Measurements from ENCODE around the gene RFC5.
A peak's percentile ranks its signal among the peaks of the same experiment; 100 is the strongest.
"Not testable (repeated sequence)": the region's sequence is repeated elsewhere in the genome, so short reads cannot be mapped to it uniquely, and the experiment has no call there.

Gene RFC5

DNA sequence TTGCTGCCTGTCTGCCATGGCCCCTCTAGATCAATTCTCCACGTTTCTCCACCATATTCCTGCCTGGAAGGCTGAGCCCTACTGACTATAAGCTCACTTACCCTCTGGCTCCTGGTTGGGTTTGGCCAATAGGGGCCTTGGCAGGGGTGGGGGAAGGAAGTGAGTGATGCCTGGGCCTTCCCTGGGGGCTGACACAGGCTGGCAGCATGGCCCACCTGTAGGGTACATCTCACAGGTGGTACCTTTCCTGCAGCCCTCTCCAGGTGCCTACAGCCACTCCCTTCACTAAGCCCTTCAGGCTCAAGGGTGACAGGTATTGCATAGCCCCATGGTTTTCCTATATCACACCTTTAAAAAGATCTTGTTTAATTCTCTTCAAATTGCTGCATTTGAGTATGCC lies 3.5 kb downstream of the RFC5 start:
- TF ChIP-seq, protein P1, sequence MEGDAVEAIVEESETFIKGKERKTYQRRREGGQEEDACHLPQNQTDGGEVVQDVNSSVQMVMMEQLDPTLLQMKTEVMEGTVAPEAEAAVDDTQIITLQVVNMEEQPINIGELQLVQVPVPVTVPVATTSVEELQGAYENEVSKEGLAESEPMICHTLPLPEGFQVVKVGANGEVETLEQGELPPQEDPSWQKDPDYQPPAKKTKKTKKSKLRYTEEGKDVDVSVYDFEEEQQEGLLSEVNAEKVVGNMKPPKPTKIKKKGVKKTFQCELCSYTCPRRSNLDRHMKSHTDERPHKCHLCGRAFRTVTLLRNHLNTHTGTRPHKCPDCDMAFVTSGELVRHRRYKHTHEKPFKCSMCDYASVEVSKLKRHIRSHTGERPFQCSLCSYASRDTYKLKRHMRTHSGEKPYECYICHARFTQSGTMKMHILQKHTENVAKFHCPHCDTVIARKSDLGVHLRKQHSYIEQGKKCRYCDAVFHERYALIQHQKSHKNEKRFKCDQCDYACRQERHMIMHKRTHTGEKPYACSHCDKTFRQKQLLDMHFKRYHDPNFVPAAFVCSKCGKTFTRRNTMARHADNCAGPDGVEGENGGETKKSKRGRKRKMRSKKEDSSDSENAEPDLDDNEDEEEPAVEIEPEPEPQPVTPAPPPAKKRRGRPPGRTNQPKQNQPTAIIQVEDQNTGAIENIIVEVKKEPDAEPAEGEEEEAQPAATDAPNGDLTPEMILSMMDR (IDR thresholded peaks at IDR 0.05; ENCODE audit: unreplicated experiment in 3 of 3), result no peak
- peaks cover 47% of the 10 kb centered on the region for H3K36me3 Mint-ChIP-seq (ENCODE audit: low read depth)
- peaks cover 12% of the 10 kb centered on the region for H3K4me1 Mint-ChIP-seq
- H3K9me3 Mint-ChIP-seq, result no peaks in the 10 kb centered on the region
- H3K27ac Mint-ChIP-seq, result no peak overlapping the region
- peak overlapping the region; percentile 44 to 56 (median 50) for H3K4me3 Mint-ChIP-seq
- H3K27me3 Mint-ChIP-seq (ENCODE audit: low read depth), result no peaks in the 10 kb centered on the region

DNA sequence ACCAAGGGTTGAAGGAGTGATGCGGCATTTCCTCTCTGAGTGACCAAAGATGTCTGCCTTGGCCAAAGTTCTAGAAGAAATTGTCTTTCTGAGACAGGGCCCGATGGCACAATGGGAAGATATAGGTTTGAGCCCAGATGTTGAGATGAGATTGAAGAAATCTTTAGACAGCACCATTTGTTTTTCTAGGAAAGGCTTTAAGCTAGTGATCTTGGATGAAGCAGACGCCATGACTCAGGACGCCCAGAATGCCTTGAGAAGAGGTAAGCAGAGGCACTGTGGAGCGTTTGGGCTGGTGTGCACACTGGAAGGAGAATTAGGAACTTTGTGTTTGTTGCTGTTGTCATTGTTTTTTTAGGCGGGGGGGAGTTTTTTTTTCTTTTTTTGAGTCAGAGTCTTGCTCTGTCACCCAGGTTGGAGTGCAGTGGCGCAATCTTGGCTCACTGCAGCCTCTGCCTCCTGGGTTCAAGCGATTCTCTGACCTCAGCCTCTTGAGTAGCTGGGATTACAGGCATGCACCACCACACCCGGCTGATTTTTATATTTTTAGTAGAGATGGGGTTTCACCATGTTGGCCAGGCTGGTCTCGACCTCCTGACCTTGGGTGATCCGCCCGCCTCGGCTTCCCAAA lies 5.7 kb downstream of the RFC5 start:
- H3K27me3 Mint-ChIP-seq (ENCODE audit: low read depth); H3K27ac Mint-ChIP-seq; H3K9me3 Mint-ChIP-seq; H3K4me3 Mint-ChIP-seq; H3K4me1 Mint-ChIP-seq: not testable (repeated sequence)
- H3K36me3 Mint-ChIP-seq (ENCODE audit: low read depth), result peaks cover 64% of the 10 kb centered on the region

DNA sequence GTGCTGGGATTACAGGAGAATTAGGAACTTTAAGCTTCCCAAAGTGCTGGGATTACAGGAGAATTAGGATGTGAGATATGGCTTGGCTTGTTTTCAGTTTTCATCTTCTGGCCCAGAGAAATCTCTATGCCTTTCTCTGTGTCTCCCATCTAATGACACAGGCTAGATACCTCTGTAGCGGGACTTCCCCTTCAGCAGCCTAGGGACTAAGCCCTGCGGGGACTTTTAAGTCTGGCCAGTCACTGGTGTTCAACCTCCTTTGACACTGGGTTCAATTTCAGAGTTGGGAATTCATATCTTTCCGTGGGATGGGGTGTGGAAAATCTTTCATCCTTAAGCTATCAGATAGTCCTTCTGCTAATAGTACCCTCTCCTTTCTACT lies 6.2 kb downstream of the RFC5 start:
- TF ChIP-seq, protein P1 (IDR thresholded peaks at IDR 0.05; ENCODE audit: unreplicated experiment in 3 of 3), result no peak
- no peak overlapping the region for H3K27ac Mint-ChIP-seq
- no peak overlapping the region for H3K4me3 Mint-ChIP-seq
- H3K27me3 Mint-ChIP-seq (ENCODE audit: low read depth), result no peaks in the 10 kb centered on the region
- peaks cover 66% of the 10 kb centered on the region for H3K36me3 Mint-ChIP-seq (ENCODE audit: low read depth)
- H3K9me3 Mint-ChIP-seq, result no peaks in the 10 kb centered on the region
- peaks cover 4% of the 10 kb centered on the region for H3K4me1 Mint-ChIP-seq

DNA sequence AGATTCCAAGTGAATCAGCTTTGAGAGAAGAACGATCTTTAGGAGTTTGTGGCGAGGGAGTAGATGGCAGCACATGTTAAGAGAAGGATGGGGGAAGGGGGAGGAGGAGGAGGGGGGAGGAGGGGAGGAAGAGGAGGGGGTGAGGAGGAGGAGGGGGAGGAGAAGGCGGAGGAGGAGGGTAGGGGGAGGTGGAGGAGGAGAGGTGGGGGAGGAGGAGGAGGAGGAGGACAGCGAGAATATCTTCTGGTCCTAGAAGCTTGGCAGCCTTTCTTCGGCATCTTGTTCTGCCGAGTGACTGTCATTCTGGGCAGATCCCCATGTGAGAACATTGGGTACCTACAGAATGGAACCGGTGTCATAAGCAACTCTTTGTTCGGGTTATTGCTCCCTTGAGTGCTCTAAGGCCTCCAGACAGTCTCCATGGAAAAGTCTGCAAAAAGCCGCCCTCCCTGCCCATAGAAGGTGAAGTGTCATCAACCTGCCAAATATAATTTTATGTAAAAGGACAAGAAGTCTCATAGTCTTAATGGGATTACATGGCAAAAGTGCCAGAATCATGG lies 6.9 kb downstream of the RFC5 start:
- Mint-ChIP-seq H3K27ac (no peak overlapping the region), H3K36me3 (ENCODE audit: low read depth) (peaks cover 69% of the 10 kb centered on the region)

DNA sequence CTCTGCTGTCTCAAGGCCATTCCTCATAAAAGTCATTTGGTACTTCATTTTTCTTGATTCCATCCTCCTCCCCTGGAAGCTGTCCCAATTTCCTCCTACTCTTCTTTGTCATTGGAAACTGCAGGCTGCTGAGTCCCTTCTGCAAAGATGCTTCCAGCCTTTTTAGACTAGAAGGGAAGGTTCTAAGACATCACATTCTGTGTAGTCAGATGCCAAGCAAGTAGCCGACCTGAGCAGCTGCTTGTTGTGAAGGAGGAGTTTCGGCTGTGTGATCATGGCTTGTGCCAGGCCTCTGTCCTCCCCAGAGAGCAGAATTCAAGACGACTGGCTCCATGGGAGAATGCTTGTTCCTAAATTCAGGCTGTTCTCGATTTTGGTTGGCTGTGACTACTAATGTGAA lies 8.7 kb downstream of the RFC5 start:
- TF ChIP-seq, protein P1 (IDR thresholded peaks at IDR 0.05; ENCODE audit: unreplicated experiment in 3 of 3), result no peak
- no peaks in the 10 kb centered on the region for H3K27me3 Mint-ChIP-seq (ENCODE audit: low read depth)
- peaks cover 70% of the 10 kb centered on the region for H3K36me3 Mint-ChIP-seq (ENCODE audit: low read depth)
- no peak overlapping the region for H3K4me3 Mint-ChIP-seq
- H3K9me3 Mint-ChIP-seq, result no peaks in the 10 kb centered on the region
- no peak overlapping the region for H3K27ac Mint-ChIP-seq
- H3K4me1 Mint-ChIP-seq, result no peaks in the 10 kb centered on the region

More for the DNA sequence above, 6.9 kb downstream of the RFC5 start:
- no peaks in the 10 kb centered on the region for H3K9me3 Mint-ChIP-seq
- H3K4me3 Mint-ChIP-seq, result no peak overlapping the region
- TF ChIP-seq, protein P1 (IDR thresholded peaks at IDR 0.05; ENCODE audit: unreplicated experiment in 3 of 3), result no peak
- H3K27me3 Mint-ChIP-seq (ENCODE audit: low read depth), result no peaks in the 10 kb centered on the region
- no peaks in the 10 kb centered on the region for H3K4me1 Mint-ChIP-seq

DNA sequence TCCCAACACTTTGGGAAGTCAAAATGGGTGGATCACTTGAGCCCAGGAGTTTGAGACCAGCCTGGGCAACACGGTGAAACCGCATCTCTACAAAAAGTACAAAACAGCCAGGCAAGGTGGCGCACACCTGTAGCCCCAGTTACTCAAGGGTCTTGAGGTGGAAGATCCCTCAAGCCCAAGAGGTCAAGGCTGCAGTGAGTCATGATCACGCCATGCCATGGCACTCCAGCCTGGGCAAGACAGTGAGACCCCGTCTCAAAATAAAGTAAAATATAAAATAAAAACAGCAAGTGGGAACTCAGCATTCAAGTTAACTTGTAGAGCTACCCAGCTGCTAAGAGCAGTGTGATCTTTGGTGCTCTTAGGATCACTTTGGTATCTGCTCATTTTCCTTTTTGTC lies 12.7 kb downstream of the RFC5 start:
- Mint-ChIP-seq H3K4me1 (no peaks in the 10 kb centered on the region), H3K36me3 (ENCODE audit: low read depth) (peaks cover 61% of the 10 kb centered on the region)

More for the DNA sequence above, 12.7 kb downstream of the RFC5 start:
- Mint-ChIP-seq H3K27ac (no peak overlapping the region), H3K4me3 (no peak overlapping the region), H3K27me3 (ENCODE audit: low read depth) (no peaks in the 10 kb centered on the region), H3K9me3 (no peaks in the 10 kb centered on the region)
- TF ChIP-seq, protein P1 (IDR thresholded peaks at IDR 0.05; ENCODE audit: unreplicated experiment in 3 of 3), result no peak

All from nephron (organoid).